DND-41 (cell line): ENCODE data around the gene FAM3D.

Source experiments
- CTCF ChIP-seq: IDR thresholded peaks from 2 replicates; pipeline ENCODE4 v1.5.1; 2012; ENCODE audit warnings: borderline replicate concordance, low read length, moderate library complexity, mild to moderate bottlenecking; ENCODE audit not compliant: poor library complexity, severe bottlenecking; ENCODE audit errors: extremely low read depth
- EZH2 ChIP-seq: IDR thresholded peaks from 3 replicates; pipeline ENCODE4 v1.6.1; 2012; ENCODE audit warnings: borderline replicate concordance, low read depth, mild to moderate bottlenecking, moderate library complexity, low read length, inconsistent platforms; ENCODE audit not compliant: severe bottlenecking

GRCh38 chr3:58620421-58620820 is 46.2 kb downstream of the FAM3D start:
- TF ChIP-seq CTCF = no peak
- TF ChIP-seq EZH2 = no peak
